GM21723 (cell line): ENCODE data around the gene ARHGEF4.
"Not testable (repeated sequence)": the region's sequence is repeated elsewhere in the genome, so short reads cannot be mapped to it uniquely, and the experiment has no call there.

Experiments used
- ATAC-seq: cut with Tn5 transposase; IDR thresholded peaks from one replicate; pipeline ENCODE4 v1.9.1; 2021; ENCODE audit warnings: mild to moderate bottlenecking, moderate library complexity; ENCODE audit not compliant: unreplicated experiment

Gene ARHGEF4

GRCh38 chr2:130882111-130882690, 45.5 kb downstream of the ARHGEF4 start:
- ATAC-seq: no peak

- no peak for ATAC-seq
These were observed 46.3 kb downstream of the ARHGEF4 start for GRCh38 chr2:130882991-130883390.

- no peak for ATAC-seq
These were observed 46.8 kb downstream of the ARHGEF4 start for GRCh38 chr2:130883496-130883895.

- no peak for ATAC-seq
These were observed 47.3 kb downstream of the ARHGEF4 start for GRCh38 chr2:130884013-130884412.

- ATAC-seq: no peak
These were observed 47.8 kb downstream of the ARHGEF4 start for GRCh38 chr2:130884503-130884902.

- no peak for ATAC-seq
These were observed 50.9 kb downstream of the ARHGEF4 start for GRCh38 chr2:130887643-130888042.

DNA sequence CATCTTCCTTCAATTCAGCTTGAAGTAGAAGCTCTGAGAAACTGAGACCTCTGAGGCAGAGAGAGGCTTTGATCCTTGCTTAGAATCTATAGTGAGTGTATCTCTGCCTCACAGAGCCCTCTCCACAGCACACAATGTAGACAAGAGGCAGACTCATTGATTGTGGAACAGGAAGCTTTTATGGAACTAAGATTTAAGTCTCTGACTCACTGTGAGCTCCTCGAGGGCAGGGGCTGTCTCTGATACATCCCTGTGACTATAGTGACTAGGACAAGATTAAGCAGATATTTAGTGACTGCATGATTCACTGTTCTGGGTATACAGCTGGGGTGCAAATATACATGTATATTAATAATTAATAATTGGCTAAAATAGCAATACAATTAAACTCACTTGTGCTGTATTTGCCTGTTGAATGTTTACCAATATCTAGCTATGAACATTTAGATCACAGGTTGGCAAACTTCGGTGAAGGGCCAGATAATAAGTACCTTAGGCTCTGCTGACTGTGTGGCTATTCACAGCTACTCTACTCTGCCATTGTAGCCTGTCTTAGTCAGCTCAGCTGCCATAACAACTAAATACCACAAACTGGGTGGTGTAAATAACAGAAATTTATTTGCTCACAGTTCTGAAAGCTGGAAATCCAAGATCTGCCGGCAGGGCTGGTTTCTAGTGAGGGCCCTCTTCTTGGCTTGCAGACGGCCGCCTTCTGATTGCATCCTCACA, 54.4 kb downstream of the ARHGEF4 start:
- ATAC-seq: no peak

DNA sequence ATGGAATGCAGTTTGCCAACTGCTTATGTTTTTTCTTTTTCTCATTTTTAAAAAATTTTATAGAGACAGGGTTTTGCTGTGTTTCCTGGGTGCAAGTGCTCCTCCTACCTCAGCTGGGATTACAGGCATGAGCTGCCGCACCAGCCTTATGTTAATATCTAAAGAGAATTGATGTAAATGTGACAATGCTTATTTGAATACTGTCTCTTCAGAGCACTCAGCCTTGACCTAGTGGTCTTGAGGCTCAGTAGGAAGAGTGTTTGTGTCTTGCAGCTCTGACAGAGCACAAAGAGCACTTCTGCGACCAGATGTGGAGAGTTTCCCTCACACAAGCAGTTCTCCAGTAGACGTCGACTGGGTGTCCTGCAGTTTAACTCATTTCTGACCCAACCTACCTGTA, 55.3 kb downstream of the ARHGEF4 start:
- ATAC-seq: no peak

DNA sequence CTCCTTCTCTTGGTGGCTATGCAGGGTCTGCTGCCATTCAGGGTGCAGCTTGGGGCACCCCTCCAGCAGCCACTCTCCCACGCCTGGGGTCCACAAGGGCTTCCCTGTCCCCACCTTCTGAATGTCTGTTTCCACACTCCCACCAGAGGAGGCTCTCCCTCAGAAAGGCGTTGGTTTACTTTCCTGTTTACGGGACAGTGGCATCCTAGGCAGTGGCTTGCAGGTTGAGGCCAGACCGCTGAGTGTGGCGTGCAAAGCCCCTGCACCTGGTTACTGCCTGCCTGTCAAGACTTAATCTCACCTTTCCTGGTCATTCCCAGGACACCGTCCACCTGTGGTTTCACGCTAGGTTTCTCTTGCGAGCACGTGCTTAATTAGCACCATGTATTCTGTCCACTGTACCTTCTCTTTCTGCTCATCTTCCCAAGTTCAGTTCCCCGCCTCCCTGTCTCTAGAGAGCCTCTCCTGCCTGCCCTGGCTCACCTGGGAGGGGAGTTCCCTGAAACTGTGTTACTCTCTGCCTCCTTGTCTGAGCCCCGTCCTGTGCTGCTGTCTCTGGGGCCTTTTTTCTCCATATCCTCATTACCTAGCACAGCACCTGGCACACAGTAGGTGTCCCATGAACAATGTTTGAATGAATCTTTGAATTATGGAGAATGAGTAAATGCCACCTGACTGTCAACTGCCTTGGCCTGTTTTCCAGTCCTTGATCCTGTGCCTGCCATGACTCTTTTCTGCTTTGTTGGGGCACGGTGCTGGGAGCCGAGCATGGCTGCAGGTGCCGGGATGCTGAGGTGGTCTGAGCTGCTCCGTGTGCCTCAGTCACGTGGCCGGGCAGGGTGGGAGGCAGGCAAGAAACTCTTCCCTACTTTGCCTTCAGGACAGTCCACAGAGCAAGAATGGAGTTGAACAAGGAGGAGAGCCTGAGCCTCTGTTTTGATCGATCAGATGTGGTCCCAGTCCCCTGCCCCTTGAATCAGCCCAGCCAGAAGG, 56.4 kb downstream of the ARHGEF4 start:
- ATAC-seq: no peak

GRCh38 chr2:130894326-130894942, 57.7 kb downstream of the ARHGEF4 start:
- ATAC-seq: no peak

DNA sequence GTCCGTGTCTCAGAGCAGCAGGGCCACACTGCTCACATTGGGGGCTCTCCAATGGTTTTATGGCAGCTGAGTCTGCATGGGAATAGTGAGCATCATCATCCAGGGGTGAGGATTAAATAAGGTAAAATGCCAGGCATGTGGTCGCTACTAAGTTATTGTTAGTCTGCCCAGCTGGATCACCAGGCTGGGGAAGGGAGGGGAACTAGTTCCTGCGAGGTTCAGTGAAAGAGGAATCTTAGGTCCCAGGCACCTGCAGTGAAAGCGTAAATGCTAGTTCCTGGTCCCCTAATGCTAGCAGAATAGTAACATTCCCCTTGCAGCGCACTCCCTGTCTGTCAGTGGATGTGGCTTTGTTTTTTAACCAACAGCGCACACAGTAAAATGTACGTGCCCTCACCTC, 60.1 kb downstream of the ARHGEF4 start:
- ATAC-seq: no peak

DNA sequence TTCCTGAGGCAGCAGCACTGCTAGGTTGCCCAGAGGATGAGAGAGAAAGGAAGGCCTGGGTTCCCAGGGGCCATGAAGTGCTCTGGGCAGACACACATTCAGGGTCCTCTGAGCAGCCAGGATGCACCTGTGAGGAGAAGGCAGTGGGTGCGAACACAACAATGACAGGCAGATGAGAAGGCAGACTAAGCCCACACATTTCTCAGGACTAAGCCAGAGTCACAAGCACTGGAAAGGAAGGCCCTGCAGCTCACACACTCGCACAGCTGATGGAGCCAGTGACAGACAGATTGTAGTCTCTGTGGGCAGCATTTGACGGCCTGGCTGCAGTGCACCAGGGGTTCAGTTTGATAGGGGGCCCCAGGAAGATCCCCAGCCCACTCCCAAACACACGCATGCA, 61.8 kb downstream of the ARHGEF4 start:
- no peak for ATAC-seq

GRCh38 chr2:130899306-130899705, 62.6 kb downstream of the ARHGEF4 start:
- ATAC-seq: no peak

DNA sequence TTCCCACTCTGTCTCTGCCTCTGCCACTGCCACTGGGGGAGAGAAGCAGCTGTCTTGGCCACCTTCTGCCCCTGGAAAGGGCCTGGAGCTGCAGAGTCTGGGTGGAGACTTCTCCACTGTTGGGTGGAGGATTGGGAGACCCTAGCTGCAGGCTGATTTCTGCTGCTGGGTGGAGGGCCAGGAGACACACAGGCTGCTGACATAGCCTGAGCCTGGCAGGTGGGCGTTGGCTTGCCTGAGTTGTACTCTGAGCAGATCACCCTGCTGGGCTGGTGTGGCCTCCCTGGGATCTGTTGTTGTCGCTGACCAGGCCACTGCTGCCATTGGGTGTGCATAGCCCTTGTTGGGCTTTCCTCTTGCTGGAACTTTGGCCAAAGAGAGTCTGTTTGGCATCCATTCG, 64.3 kb downstream of the ARHGEF4 start:
- ATAC-seq: no peak

DNA sequence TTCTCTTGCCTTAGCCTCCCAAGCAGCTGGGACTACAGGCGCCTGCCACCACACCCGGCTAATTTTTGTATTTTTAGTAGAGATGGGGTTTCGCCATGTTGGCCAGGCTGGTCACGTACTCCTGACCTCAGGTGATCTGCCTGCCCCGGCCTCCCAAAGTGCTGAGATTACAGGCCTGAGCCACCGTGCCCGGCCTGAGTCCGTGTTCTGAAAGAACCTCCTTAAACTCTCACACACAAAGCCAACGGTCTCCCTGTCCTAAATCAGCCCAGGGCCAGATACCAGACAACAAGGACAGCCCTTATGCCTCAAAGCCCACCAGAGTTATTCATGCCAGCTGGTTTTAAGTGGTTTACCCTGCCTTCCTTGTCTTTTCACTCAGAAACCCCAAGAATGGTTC, 64.9 kb downstream of the ARHGEF4 start:
- ATAC-seq: not testable (repeated sequence)

- no peak for ATAC-seq
These were observed 72.1 kb downstream of the ARHGEF4 start for GRCh38 chr2:130908832-130909231.

DNA sequence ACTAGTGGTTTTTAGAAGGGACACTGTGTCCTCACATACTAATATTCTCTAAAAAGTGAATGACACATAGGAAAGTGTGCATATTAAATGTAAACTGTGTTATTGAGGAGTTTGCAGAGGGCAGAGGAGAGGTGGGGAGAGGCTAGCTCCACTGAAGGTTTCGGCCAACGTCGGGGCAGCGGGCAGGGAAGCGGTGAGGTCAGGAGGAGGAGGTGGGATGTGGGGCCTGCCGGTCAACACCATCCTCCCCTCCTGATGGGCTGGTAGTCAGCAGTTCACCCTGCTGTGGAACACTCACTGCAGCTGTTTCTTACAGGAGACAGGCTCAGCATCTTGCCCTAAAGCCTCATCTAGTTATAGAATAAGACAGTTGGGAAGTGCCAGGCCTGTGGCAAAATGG, 74.2 kb downstream of the ARHGEF4 start:
- ATAC-seq: no peak

- ATAC-seq: no peak
These were observed 74.8 kb downstream of the ARHGEF4 start for GRCh38 chr2:130911482-130911881.

DNA sequence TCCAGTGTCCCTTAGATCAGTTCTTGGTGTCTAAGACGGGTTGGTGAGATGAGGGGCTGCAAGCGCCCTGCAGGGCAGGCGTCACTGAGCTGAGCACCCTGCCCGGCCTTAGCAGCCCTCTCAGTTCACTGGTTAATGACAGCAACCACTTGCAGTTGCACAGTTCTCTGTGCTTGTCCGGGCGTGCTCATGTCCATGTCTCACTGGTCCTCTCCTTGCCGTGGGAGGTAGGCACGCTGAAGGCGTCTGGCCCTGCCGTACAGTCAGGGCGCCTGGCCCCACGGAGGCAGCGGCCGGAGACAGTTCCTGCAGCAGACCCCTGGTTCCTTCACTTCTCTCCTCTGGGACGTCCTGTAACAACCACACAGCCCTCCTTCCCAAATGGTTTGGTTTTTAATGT, 75.3 kb downstream of the ARHGEF4 start:
- ATAC-seq: no peak

- no peak for ATAC-seq
These were observed 75.8 kb downstream of the ARHGEF4 start for GRCh38 chr2:130912471-130912870.

- ATAC-seq: no peak
These were observed 77.2 kb downstream of the ARHGEF4 start for GRCh38 chr2:130913891-130914290.
